Testis (tissue), 3 donors: ENCODE data around the gene MARCHF3. TPM values are rescaled to one million over a fixed set of nuclear protein-coding genes. Genes with fewer than 3 reads are reported as not detected.

ENCODE experiments used
- DNase-seq: peaks from one replicate; pipeline ENCODE4 v3.0.0-alpha.2; 2019
- H3K27ac ChIP-seq, 2 donors: fragments of 200-600 bp; sonication (generic); one replicate each; pipeline ENCODE4 v1.5.1; 2019
- H3K27me3 ChIP-seq: fragments of 200-600 bp; sonication (generic); one replicate; pipeline ENCODE4 v1.5.1; 2019
- H3K36me3 ChIP-seq: fragments of 200-600 bp; sonication (generic); one replicate; pipeline ENCODE4 v1.5.1; 2017; ENCODE audit warnings: low read depth; ENCODE audit errors: missing control alignments
- H3K4me1 ChIP-seq: fragments of 200-600 bp; sonication (generic); one replicate; pipeline ENCODE4 v1.5.1; 2019
- H3K4me3 ChIP-seq, 2 donors: fragments of 200-600 bp; sonication (generic); one replicate each; pipeline ENCODE4 v1.5.1; 2017 to 2019
- H3K9me3 ChIP-seq: fragments of 200-600 bp; sonication (generic); one replicate; pipeline ENCODE4 v1.5.1; 2017
- POLR2A ChIP-seq: fragments of 450-650 bp; IDR thresholded peaks from one replicate; pipeline ENCODE4 v1.6.1; 2017; ENCODE audit warnings: antibody characterized with exemption, mild to moderate bottlenecking, moderate library complexity
- WGBS, 2 donors: methylation state at CpG; one replicate each; pipeline ENCODE4 v1.1.5; 2018; 5-methylcytosine and 5-hydroxymethylcytosine counted together
- intact Hi-C: fragments of 100-400 bp; cut with DNase I; formaldehyde crosslinking; loops from one replicate; pipeline ENCODE4 v1.15.1; 2023; ENCODE audit warnings: low total_unique reads
- polyA plus RNA-seq: library from polyadenylated mRNA; stranded (reverse); fragments of 350-450 nt; fragmentation: Illumina TruSeq; extraction: RNeasy Lipid Tissue Mini Kit (QIAGEN cat#74804); gene quantifications from one replicate; pipeline ENCODE4 v1.2.3, GENCODE V29; 2014; ENCODE audit warnings: low read depth, low replicate concordance; ENCODE audit not compliant: insufficient read depth
- total RNA-seq, 2 donors: library from RNA; depleted of rRNA; stranded (reverse); fragments of >200 nt; gene quantifications; one replicate each; pipeline ENCODE4 v1.2.3, GENCODE V29; 2016
- TF ChIP-seq, protein P1 (sequence below), 3 experiments: fragments of 450-650 bp in 2 of 3; fragments of 200-600 bp in 1 of 3; sonication (generic) in 1 of 3; IDR thresholded peaks; one replicate each; pipeline ENCODE4 v1.5.1; 2016 to 2019; ENCODE audit warnings: antibody characterized with exemption in 3 of 3, mild to moderate bottlenecking in 2 of 3, moderate library complexity in 1 of 3

Gene MARCHF3
- total and polyA plus RNA-seq, 3 donors from 2014 or later, result 34.0 to 81.9 (median 38.8) TPM

DNA sequence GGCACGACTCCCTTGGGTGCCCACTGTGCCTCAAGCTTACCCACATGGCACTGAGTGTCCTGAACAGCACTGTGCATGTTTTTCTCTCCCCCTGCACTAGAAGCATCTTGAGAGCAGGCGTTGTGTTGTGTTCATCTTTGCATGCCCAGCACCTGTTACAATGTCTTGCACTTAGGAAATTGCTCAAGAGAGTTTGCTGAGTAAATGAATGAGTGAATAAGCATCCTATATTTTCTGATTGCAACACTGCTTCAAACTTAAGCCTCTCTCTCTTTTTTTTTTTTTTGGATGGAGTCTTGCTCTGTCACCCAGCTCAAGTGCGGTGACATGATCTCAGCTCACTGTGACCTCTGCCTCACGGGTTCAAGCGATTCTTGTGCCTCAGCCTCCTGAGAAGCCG lies 158.9 kb downstream of the MARCHF3 start:
- intact Hi-C loops, result no loop called here
- Histone ChIP-seq H3K9me3 (no peaks in the 10 kb centered on the region), H3K4me1 (peaks cover 15% of the 10 kb centered on the region), H3K36me3 (no peaks in the 10 kb centered on the region), H3K4me3 (no peak overlapping the region), H3K27ac (no peak overlapping the region), H3K27me3 (no peaks in the 10 kb centered on the region)
- DNase-seq, result no peak
- TF ChIP-seq, protein P1, sequence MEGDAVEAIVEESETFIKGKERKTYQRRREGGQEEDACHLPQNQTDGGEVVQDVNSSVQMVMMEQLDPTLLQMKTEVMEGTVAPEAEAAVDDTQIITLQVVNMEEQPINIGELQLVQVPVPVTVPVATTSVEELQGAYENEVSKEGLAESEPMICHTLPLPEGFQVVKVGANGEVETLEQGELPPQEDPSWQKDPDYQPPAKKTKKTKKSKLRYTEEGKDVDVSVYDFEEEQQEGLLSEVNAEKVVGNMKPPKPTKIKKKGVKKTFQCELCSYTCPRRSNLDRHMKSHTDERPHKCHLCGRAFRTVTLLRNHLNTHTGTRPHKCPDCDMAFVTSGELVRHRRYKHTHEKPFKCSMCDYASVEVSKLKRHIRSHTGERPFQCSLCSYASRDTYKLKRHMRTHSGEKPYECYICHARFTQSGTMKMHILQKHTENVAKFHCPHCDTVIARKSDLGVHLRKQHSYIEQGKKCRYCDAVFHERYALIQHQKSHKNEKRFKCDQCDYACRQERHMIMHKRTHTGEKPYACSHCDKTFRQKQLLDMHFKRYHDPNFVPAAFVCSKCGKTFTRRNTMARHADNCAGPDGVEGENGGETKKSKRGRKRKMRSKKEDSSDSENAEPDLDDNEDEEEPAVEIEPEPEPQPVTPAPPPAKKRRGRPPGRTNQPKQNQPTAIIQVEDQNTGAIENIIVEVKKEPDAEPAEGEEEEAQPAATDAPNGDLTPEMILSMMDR (IDR thresholded peaks at IDR 0.05), result no peak
- no peak for TF ChIP-seq POLR2A
- WGBS, 2 donors, result 96% methylated on average over 6 of the region's 6 CpGs

DNA sequence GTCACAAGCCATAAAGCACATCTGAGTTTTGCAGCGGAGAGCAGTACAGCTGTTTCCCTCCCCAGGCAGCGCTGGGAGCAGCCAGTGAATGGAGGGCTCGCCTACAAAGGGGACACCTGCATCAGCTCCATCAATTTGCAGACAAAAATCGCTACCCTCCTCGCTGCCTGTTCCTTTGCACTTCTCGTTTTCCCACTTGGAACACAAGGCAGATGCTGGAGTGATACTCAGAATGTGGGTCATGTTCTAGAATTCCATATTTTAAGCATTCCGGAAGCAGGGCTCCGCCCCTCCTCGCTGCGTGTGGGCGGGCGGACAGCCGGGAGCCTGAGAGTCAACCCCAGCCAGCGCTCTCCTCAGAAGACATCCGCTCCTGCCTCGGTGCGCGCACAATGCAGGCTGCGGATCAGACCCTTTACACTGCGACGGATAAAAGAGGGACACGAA lies 161.3 kb downstream of the MARCHF3 start:
- H3K36me3 ChIP-seq, result no peaks in the 10 kb centered on the region
- H3K4me1 ChIP-seq, result peaks cover 12% of the 10 kb centered on the region
- DNase-seq, result peak; percentile 46
- H3K9me3 ChIP-seq, result no peaks in the 10 kb centered on the region
- peak overlapping the region in 1 of 2 donors; percentile 17 for H3K4me3 ChIP-seq
- WGBS, 2 donors, result 2 to 14% methylated on average over 21 to 22 of the region's 22 CpGs
- H3K27ac ChIP-seq, result no peak overlapping the region
- no peak for TF ChIP-seq POLR2A
- TF ChIP-seq, protein P1 (IDR thresholded peaks at IDR 0.05), result no peak
- H3K27me3 ChIP-seq, result no peaks in the 10 kb centered on the region
- intact Hi-C loops, result no loop called here

DNA sequence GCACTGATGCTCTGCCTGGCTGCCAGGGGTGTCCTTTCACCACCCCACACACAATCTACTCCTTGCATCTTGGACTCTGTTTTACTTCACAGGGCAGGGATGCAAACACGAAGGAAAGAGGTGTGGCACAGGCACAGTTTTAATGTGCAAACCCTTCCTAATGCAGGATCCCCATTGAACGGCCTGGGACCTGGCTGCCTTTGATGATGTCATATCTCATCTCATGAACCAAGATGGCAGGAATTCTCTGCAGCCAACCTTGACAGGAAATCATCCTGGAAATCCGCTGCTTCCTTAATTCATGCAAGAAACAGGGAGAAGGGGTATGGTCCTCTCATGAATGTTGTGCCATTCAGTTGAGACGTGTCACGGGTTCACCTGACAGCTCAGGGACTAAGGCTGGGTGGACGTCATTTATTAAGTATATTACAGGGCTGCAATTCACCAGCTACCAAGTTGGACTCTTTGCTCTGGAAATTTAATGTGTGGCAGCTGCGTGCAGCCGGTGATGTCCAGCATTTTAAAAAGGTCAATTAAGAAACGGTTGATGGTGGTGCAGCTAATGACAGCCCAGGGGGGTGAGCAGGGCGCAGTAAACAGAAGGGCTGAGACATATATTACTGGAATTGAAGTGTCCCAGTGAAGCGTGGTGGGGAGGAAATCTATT lies 161.9 kb downstream of the MARCHF3 start:
- 47 to 56% methylated on average over 11 of the region's 11 CpGs for WGBS, 2 donors
- Histone ChIP-seq H3K4me3 (no peak overlapping the region), H3K27me3 (no peaks in the 10 kb centered on the region), H3K4me1 (peaks cover 12% of the 10 kb centered on the region), H3K36me3 (no peaks in the 10 kb centered on the region), H3K9me3 (no peaks in the 10 kb centered on the region), H3K27ac (no peak overlapping the region)
- TF ChIP-seq, protein P1 (IDR thresholded peaks at IDR 0.05), result no peak
- no peak for TF ChIP-seq POLR2A
- intact Hi-C loops, result no loop called here
- no peak for DNase-seq

DNA sequence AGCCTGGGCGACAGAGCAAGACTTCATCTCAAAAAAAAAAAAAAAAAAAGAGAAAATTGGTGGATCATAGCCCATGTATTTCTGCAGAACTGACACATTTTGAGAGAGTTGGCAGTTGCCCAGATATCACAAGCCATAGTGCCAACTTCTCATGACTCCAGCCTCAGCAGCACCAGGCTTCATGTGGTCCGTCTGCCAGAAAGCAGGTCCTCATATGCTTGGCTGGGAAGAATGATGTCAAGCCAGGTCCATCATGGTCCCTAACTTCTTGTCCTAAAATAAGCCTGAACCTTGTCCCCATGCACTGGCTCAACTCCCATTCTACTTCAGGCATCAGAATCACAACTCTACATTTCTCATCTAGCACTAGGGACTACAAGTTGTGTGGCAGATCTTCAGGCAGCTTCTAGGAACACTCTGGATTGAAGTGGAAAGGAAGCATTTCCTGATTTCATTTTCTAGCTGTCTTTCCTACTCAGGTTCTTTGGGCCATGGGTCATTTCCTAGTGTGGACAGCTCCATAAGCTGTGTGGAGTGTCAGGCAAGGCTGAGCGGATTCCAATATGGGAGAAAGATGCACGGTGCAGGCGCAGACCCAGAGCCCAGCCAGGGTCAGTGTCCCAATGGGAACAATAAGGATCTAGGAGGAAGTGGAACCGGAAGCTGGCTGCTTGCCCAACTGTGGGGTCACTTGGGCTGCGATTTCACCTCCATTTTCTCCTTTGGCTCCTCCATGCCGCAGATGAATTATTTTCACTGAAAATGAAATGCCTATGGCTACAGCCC lies 163.3 kb downstream of the MARCHF3 start:
- Histone ChIP-seq H3K27me3 (no peaks in the 10 kb centered on the region), H3K27ac (no peak overlapping the region), H3K4me3 (no peak overlapping the region), H3K9me3 (no peaks in the 10 kb centered on the region), H3K36me3 (no peaks in the 10 kb centered on the region), H3K4me1 (peaks cover 5% of the 10 kb centered on the region)
- TF ChIP-seq POLR2A, result no peak
- TF ChIP-seq, protein P1 (IDR thresholded peaks at IDR 0.05), result no peak
- DNase-seq, result no peak
- intact Hi-C loops, result no loop called here
- 78 to 86% methylated on average over 7 to 8 of the region's 8 CpGs for whole genome bisulfite sequencing, 2 donors
